Measurements from ENCODE around the gene SUFU. TPM values are rescaled to one million over a fixed set of nuclear protein-coding genes. Genes with fewer than 3 reads are reported as not detected.

Gene SUFU
- total and polyA plus RNA-seq, 2 of the 13 experiments (the other 11 are each of a cell fraction or from before 2014, with no cell fraction given) = 2.9 to 5.5 TPM

DNA sequence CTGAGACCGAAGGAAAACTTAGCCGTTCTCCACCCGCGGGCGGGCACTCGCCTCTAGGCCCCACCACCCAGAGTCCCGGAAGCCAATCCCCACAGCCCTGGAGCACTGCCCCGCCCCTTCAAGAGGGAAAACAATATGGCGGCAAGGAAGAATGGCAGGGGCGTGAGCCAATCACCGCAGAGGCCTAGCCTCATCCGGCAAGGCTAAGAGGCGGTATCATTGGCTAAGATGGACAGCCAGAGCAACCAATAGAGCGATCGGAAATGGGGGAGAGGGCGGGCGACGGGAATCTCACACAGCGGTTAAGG is 1.8 kb upstream of the SUFU start (continued):
- TF ChIP-seq, protein P1, sequence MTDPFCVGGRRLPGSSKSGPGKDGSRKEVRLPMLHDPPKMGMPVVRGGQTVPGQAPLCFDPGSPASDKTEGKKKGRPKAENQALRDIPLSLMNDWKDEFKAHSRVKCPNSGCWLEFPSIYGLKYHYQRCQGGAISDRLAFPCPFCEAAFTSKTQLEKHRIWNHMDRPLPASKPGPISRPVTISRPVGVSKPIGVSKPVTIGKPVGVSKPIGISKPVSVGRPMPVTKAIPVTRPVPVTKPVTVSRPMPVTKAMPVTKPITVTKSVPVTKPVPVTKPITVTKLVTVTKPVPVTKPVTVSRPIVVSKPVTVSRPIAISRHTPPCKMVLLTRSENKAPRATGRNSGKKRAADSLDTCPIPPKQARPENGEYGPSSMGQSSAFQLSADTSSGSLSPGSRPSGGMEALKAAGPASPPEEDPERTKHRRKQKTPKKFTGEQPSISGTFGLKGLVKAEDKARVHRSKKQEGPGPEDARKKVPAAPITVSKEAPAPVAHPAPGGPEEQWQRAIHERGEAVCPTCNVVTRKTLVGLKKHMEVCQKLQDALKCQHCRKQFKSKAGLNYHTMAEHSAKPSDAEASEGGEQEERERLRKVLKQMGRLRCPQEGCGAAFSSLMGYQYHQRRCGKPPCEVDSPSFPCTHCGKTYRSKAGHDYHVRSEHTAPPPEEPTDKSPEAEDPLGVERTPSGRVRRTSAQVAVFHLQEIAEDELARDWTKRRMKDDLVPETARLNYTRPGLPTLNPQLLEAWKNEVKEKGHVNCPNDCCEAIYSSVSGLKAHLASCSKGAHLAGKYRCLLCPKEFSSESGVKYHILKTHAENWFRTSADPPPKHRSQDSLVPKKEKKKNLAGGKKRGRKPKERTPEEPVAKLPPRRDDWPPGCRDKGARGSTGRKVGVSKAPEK (CRISPR knock-in tag; IDR thresholded peaks at IDR 0.05; ENCODE audit: borderline replicate concordance) = 0 out of 2 replicates have a peak, but pooled peaks have one; percentile 54
- TF ChIP-seq SNAPC2 (CRISPR knock-in tag; IDR thresholded peaks at IDR 0.05) = no peak
- TF ChIP-seq, protein P2, sequence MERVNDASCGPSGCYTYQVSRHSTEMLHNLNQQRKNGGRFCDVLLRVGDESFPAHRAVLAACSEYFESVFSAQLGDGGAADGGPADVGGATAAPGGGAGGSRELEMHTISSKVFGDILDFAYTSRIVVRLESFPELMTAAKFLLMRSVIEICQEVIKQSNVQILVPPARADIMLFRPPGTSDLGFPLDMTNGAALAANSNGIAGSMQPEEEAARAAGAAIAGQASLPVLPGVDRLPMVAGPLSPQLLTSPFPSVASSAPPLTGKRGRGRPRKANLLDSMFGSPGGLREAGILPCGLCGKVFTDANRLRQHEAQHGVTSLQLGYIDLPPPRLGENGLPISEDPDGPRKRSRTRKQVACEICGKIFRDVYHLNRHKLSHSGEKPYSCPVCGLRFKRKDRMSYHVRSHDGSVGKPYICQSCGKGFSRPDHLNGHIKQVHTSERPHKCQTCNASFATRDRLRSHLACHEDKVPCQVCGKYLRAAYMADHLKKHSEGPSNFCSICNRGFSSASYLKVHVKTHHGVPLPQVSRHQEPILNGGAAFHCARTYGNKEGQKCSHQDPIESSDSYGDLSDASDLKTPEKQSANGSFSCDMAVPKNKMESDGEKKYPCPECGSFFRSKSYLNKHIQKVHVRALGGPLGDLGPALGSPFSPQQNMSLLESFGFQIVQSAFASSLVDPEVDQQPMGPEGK (CRISPR knock-in tag; IDR thresholded peaks at IDR 0.05) = 0 out of 2 replicates have a peak, but pooled peaks have one; percentile 33
- 0 out of 2 replicates have a peak, but pooled peaks have one; percentile 32 for TF ChIP-seq GZF1 (CRISPR knock-in tag; IDR thresholded peaks at IDR 0.05)
- TF ChIP-seq GABPB1 (CRISPR knock-in tag; IDR thresholded peaks at IDR 0.05) = peak; percentile 76; the same call in 1 of the 2 replicates
- no peak for TF ChIP-seq MYC (CRISPR knock-in tag; IDR thresholded peaks at IDR 0.05; ENCODE audit: borderline replicate concordance)
- no peak for TF ChIP-seq TBL1XR1 (IDR thresholded peaks at IDR 0.05; ENCODE audit: borderline replicate concordance, low read length, partially characterized antibody)
- TF ChIP-seq, protein P3, sequence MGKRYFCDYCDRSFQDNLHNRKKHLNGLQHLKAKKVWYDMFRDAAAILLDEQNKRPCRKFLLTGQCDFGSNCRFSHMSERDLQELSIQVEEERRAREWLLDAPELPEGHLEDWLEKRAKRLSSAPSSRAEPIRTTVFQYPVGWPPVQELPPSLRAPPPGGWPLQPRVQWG (CRISPR knock-in tag; IDR thresholded peaks at IDR 0.05; ENCODE audit: borderline replicate concordance, low read depth) = no peak
- TF ChIP-seq SNAPC4 (CRISPR knock-in tag; IDR thresholded peaks at IDR 0.05) = no peak
- TF ChIP-seq EED (CRISPR knock-in tag; IDR thresholded peaks at IDR 0.05) = no peak
- peak; percentile 35 to 52; a peak in 2 of 4 replicates for TF ChIP-seq POLR2A (IDR thresholded peaks at IDR 0.05; ENCODE audit: insufficient read depth in 1 of 2, low read depth in 2 of 2, low read length in 2 of 2)
- no peak for TF ChIP-seq ARNT (IDR thresholded peaks at IDR 0.05)
- no peak for TF ChIP-seq RORA (CRISPR knock-in tag; IDR thresholded peaks at IDR 0.05)
- no peak for TF ChIP-seq MTF1 (CRISPR knock-in tag; IDR thresholded peaks at IDR 0.05)
- no peak for TF ChIP-seq POLR2G (IDR thresholded peaks at IDR 0.05; ENCODE audit: low read depth, low read length)
- TF ChIP-seq, protein P4, sequence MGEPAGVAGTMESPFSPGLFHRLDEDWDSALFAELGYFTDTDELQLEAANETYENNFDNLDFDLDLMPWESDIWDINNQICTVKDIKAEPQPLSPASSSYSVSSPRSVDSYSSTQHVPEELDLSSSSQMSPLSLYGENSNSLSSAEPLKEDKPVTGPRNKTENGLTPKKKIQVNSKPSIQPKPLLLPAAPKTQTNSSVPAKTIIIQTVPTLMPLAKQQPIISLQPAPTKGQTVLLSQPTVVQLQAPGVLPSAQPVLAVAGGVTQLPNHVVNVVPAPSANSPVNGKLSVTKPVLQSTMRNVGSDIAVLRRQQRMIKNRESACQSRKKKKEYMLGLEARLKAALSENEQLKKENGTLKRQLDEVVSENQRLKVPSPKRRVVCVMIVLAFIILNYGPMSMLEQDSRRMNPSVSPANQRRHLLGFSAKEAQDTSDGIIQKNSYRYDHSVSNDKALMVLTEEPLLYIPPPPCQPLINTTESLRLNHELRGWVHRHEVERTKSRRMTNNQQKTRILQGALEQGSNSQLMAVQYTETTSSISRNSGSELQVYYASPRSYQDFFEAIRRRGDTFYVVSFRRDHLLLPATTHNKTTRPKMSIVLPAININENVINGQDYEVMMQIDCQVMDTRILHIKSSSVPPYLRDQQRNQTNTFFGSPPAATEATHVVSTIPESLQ (CRISPR knock-in tag; conservative IDR thresholded peaks at IDR 0.05) = no peak
- peak; percentile 22 for TF ChIP-seq SAP130 (CRISPR knock-in tag; IDR thresholded peaks at IDR 0.05; ENCODE audit: low read depth)
- no peak for TF ChIP-seq TGIF2 (CRISPR knock-in tag; IDR thresholded peaks at IDR 0.05)
- TF ChIP-seq ZNF674 (CRISPR knock-in tag; IDR thresholded peaks at IDR 0.05; ENCODE audit: low read depth) = no peak

All from HepG2 (cell line).